ENCODE measurements around the gene ZFAND3. TPM values are rescaled to one million over a fixed set of nuclear protein-coding genes. Genes with fewer than 3 reads are reported as not detected.

The ZFAND3 gene
- total RNA-seq, 3 donors from 2014 or later: 34.1 to 53.0 (median 36.0) TPM

GRCh38 chr6:37936906-37937305, 117.4 kb downstream of the ZFAND3 start:
- Histone ChIP-seq H3K27ac (no peak overlapping the region), H3K27me3 (no peaks in the 10 kb centered on the region), H3K9me3 (no peaks in the 10 kb centered on the region), H3K36me3 (no peaks in the 10 kb centered on the region), H3K4me1 (no peaks in the 10 kb centered on the region), H3K4me3 (no peak overlapping the region)
- intact Hi-C loops (cut with DNase I; ENCODE audit: low total_unique reads): no loop called here
- DNase-seq (ENCODE audit: low spot score in 2 of 2): no peak
- no peak for TF ChIP-seq POLR2A (IDR thresholded peaks at IDR 0.05)
- TF ChIP-seq, protein P1, sequence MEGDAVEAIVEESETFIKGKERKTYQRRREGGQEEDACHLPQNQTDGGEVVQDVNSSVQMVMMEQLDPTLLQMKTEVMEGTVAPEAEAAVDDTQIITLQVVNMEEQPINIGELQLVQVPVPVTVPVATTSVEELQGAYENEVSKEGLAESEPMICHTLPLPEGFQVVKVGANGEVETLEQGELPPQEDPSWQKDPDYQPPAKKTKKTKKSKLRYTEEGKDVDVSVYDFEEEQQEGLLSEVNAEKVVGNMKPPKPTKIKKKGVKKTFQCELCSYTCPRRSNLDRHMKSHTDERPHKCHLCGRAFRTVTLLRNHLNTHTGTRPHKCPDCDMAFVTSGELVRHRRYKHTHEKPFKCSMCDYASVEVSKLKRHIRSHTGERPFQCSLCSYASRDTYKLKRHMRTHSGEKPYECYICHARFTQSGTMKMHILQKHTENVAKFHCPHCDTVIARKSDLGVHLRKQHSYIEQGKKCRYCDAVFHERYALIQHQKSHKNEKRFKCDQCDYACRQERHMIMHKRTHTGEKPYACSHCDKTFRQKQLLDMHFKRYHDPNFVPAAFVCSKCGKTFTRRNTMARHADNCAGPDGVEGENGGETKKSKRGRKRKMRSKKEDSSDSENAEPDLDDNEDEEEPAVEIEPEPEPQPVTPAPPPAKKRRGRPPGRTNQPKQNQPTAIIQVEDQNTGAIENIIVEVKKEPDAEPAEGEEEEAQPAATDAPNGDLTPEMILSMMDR (IDR thresholded peaks at IDR 0.05): no peak
- TF ChIP-seq POLR2AphosphoS5 (IDR thresholded peaks at IDR 0.05): no peak

- H3K4me1 ChIP-seq: no peaks in the 10 kb centered on the region
- intact Hi-C loops (cut with DNase I; ENCODE audit: low total_unique reads): no loop called here
Observed at GRCh38 chr6:37938909-37939308, 119.4 kb downstream of the ZFAND3 start.

GRCh38 chr6:37940074-37940847, 120.7 kb downstream of the ZFAND3 start:
- no peaks in the 10 kb centered on the region for H3K4me1 ChIP-seq
- H3K9me3 ChIP-seq: no peaks in the 10 kb centered on the region
- H3K36me3 ChIP-seq: no peaks in the 10 kb centered on the region
- DNase-seq (ENCODE audit: low spot score in 2 of 2): no peak
- no peak overlapping the region for H3K27ac ChIP-seq
- no peaks in the 10 kb centered on the region for H3K27me3 ChIP-seq
- H3K4me3 ChIP-seq: no peak overlapping the region
- intact Hi-C loops (cut with DNase I; ENCODE audit: low total_unique reads): no loop called here
- no peak for TF ChIP-seq POLR2A (IDR thresholded peaks at IDR 0.05)
- no peak for TF ChIP-seq POLR2AphosphoS5 (IDR thresholded peaks at IDR 0.05)
- TF ChIP-seq, protein P1 (IDR thresholded peaks at IDR 0.05): no peak

More at GRCh38 chr6:37938909-37939308, 119.4 kb downstream of the ZFAND3 start:
- Histone ChIP-seq H3K9me3 (no peaks in the 10 kb centered on the region), H3K4me3 (no peak overlapping the region), H3K36me3 (no peaks in the 10 kb centered on the region), H3K27ac (no peak overlapping the region), H3K27me3 (no peaks in the 10 kb centered on the region)
- DNase-seq (ENCODE audit: low spot score in 2 of 2): no peak
- TF ChIP-seq, protein P1 (IDR thresholded peaks at IDR 0.05): no peak
- TF ChIP-seq POLR2AphosphoS5 (IDR thresholded peaks at IDR 0.05): no peak
- no peak for TF ChIP-seq POLR2A (IDR thresholded peaks at IDR 0.05)

DNA sequence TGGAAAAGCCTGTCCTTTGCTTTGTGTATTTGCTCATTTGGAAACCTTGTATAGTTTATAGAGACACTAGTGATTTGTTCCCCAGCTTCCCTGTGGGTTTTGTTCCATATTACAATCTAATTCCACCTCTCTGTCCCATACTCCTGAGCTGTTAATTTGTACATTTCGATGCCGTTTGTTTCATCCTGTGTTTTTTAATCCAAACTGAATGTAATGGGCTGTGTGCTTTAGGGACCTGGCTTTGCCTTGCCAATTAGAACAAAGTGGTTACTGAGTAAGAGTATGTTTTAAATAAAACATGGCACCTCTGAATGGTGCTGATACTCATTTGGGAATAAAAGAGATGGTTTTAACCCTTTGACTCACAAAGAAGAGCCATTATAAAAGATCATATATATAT, 122.3 kb downstream of the ZFAND3 start:
- no peak for DNase-seq (ENCODE audit: low spot score in 2 of 2)
- Histone ChIP-seq H3K27me3 (no peaks in the 10 kb centered on the region), H3K27ac (no peak overlapping the region), H3K4me1 (no peaks in the 10 kb centered on the region), H3K36me3 (no peaks in the 10 kb centered on the region), H3K9me3 (no peaks in the 10 kb centered on the region), H3K4me3 (no peak overlapping the region)
- TF ChIP-seq POLR2AphosphoS5 (IDR thresholded peaks at IDR 0.05) (no peak), POLR2A (IDR thresholded peaks at IDR 0.05) (no peak)
- TF ChIP-seq, protein P1 (IDR thresholded peaks at IDR 0.05): no peak
- intact Hi-C loops (cut with DNase I; ENCODE audit: low total_unique reads): no loop called here

- no peak for DNase-seq (ENCODE audit: low spot score in 2 of 2)
- H3K4me1 ChIP-seq: no peaks in the 10 kb centered on the region
- no peak for TF ChIP-seq POLR2A (IDR thresholded peaks at IDR 0.05)
- TF ChIP-seq, protein P1 (IDR thresholded peaks at IDR 0.05): no peak
- TF ChIP-seq POLR2AphosphoS5 (IDR thresholded peaks at IDR 0.05): no peak
Observed at GRCh38 chr6:37942606-37943376, 123.3 kb downstream of the ZFAND3 start.

More at GRCh38 chr6:37942606-37943376, 123.3 kb downstream of the ZFAND3 start:
- Histone ChIP-seq H3K36me3 (no peaks in the 10 kb centered on the region), H3K27me3 (no peaks in the 10 kb centered on the region), H3K4me3 (no peak overlapping the region), H3K9me3 (no peaks in the 10 kb centered on the region), H3K27ac (no peak overlapping the region)
- intact Hi-C loops (cut with DNase I; ENCODE audit: low total_unique reads): no loop called here
